Measurements from ENCODE around the gene GRHL1.
"Not testable (repeated sequence)": the region's sequence is repeated elsewhere in the genome, so short reads cannot be mapped to it uniquely, and the experiment has no call there.

The GRHL1 gene

GRCh38 chr2:9951522-9952285, at the start of gene GRHL1:
TSS of gene GRHL1 (plus strand) at chr2:9951693. CDS start at chr2:9951834, 141 bp downstream.
- peak; percentile 85 for DNase-seq (ENCODE audit: low read depth)

- DNase-seq (ENCODE audit: low read depth) = no peak
Observed at GRCh38 chr2:9905413-9905812, 46.1 kb upstream of the GRHL1 start.

- no peak for DNase-seq (ENCODE audit: low read depth)
Observed at GRCh38 chr2:9907402-9907801, 44.1 kb upstream of the GRHL1 start.

- DNase-seq (ENCODE audit: low read depth) = no peak
Observed at GRCh38 chr2:9908639-9909038, 42.9 kb upstream of the GRHL1 start.

GRCh38 chr2:9909106-9909505, 42.4 kb upstream of the GRHL1 start:
- DNase-seq (ENCODE audit: low read depth) = no peak

GRCh38 chr2:9910699-9911098, 40.8 kb upstream of the GRHL1 start:
- DNase-seq (ENCODE audit: low read depth) = no peak

GRCh38 chr2:9912468-9912867, 39.0 kb upstream of the GRHL1 start:
- DNase-seq (ENCODE audit: low read depth) = no peak

GRCh38 chr2:9914384-9915065, 37.0 kb upstream of the GRHL1 start:
- no peak for DNase-seq (ENCODE audit: low read depth)

- DNase-seq (ENCODE audit: low read depth) = no peak
Observed at GRCh38 chr2:9918275-9918674, 33.2 kb upstream of the GRHL1 start.

- no peak for DNase-seq (ENCODE audit: low read depth)
Observed at GRCh38 chr2:9919512-9919911, 32.0 kb upstream of the GRHL1 start.

- not testable (repeated sequence) for DNase-seq (ENCODE audit: low read depth)
Observed at GRCh38 chr2:9927020-9927419, 24.5 kb upstream of the GRHL1 start.

- DNase-seq (ENCODE audit: low read depth) = no peak
Observed at GRCh38 chr2:9937258-9937657, 14.2 kb upstream of the GRHL1 start.

GRCh38 chr2:9937968-9938367, 13.5 kb upstream of the GRHL1 start:
- DNase-seq (ENCODE audit: low read depth) = no peak

- no peak for DNase-seq (ENCODE audit: low read depth)
Observed at GRCh38 chr2:9939587-9940485, 11.7 kb upstream of the GRHL1 start.

GRCh38 chr2:9941196-9941995, 10.1 kb upstream of the GRHL1 start:
- DNase-seq (ENCODE audit: low read depth) = no peak

GRCh38 chr2:9941996-9942390, 9.5 kb upstream of the GRHL1 start:
- DNase-seq (ENCODE audit: low read depth) = no peak

GRCh38 chr2:9944330-9944758, 7.1 kb upstream of the GRHL1 start:
- no peak for DNase-seq (ENCODE audit: low read depth)

GRCh38 chr2:9945596-9945995, 5.9 kb upstream of the GRHL1 start:
- no peak for DNase-seq (ENCODE audit: low read depth)

GRCh38 chr2:9946076-9946475, 5.4 kb upstream of the GRHL1 start:
- DNase-seq (ENCODE audit: low read depth) = no peak

- DNase-seq (ENCODE audit: low read depth) = no peak
Observed at GRCh38 chr2:9946818-9947217, 4.7 kb upstream of the GRHL1 start.

- DNase-seq (ENCODE audit: low read depth) = no peak
Observed at GRCh38 chr2:9948721-9949120, 2.8 kb upstream of the GRHL1 start.

All from stimulated activated CD8-positive, alpha-beta memory T cell treated with anti-CD3 and anti-CD28 coated beads, Interleukin-12 subunit alpha, Interleukin-12 subunit beta, amount 100 ng/mL, for 4 hours (primary cell).